HepG2 (cell line): ENCODE measurements around the gene DDX23. TPM values are rescaled to one million over a fixed set of nuclear protein-coding genes. Genes with fewer than 3 reads are reported as not detected.

Source experiments
- ATAC-seq: fragments of 200-7000 bp; cut with Tn5 transposase; 3 replicates; pipeline ENCODE4 v1.9.1; 2020; ENCODE audit warnings: mild to moderate bottlenecking, moderate library complexity
- BruUV-seq: library from RNA; stranded (reverse); fragments of 400-500 nt; replicated peaks from 2 replicates; lab custom pipeline; 2021; lab: Mats Ljungman, UMichigan
- CTCF ChIA-PET: fragments of 300-600 bp; formaldehyde crosslinking; extraction: SDS; loops from one replicate; lab custom pipeline; 2021; ENCODE audit warnings: low total read pairs, inconsistent platforms, low intra/inter-chr PET ratio; lab: Yijun Ruan, JAX
- POLR2A ChIA-PET: fragments of 350-600 bp; sonication (Branson Sonifier 250); formaldehyde crosslinking; loops from one replicate; lab custom pipeline; 2020; ENCODE audit warnings: antibody characterized with exemption, inconsistent platforms; lab: Yijun Ruan, JAX
- DNase-seq: peaks from one replicate; pipeline ENCODE4 v3.0.0-alpha.2; 2015; ENCODE audit warnings: low spot score
- FAIRE-seq: peaks from 3 replicates; lab custom pipeline; 2011; peaks lifted over from hg19 to GRCh38; lab: Jason Lieb, UNC
- H2AFZ ChIP-seq: one replicate; pipeline ENCODE4 v1.6.1; 2011; ENCODE audit warnings: low read length, inconsistent platforms
- H3K27ac ChIP-seq: fragments of 300-600 bp; 3 replicates; pipeline ENCODE4 v1.8.0; 2011; ENCODE audit warnings: mixed run types, mild to moderate bottlenecking, mixed read lengths, low read length, inconsistent platforms; ENCODE audit not compliant: insufficient read depth; ENCODE audit errors: extremely low read length
- H3K27me3 ChIP-seq, 2 experiments: fragments of 200-600 bp in 1 of 2; 2 replicates in 1 of 2; 3 replicates in 1 of 2; pipeline versions ENCODE4 v1.6.0 to v1.8.0; 2011; ENCODE audit warnings: low read length in 2 of 2, mild to moderate bottlenecking in 2 of 2, moderate library complexity in 2 of 2, inconsistent platforms in 1 of 2; ENCODE audit not compliant: insufficient read depth in 2 of 2, control insufficient read depth in 1 of 2
- H3K36me3 ChIP-seq, 2 experiments: fragments of 200-600 bp in 1 of 2; replicated peaks in 1 of 2; 2 replicates in 1 of 2; 3 replicates in 1 of 2; pipeline versions ENCODE4 v1.5.1 to v1.8.0; 2011; ENCODE audit warnings: low read length in 2 of 2, inconsistent platforms in 1 of 2; ENCODE audit not compliant: insufficient read depth in 2 of 2, control insufficient read depth in 1 of 2
- H3K4me1 ChIP-seq: 2 replicates; pipeline ENCODE4 v1.5.1; 2012; ENCODE audit warnings: low read length, inconsistent platforms; ENCODE audit not compliant: insufficient read depth
- H3K4me2 ChIP-seq: 2 replicates; pipeline ENCODE4 v1.6.0; 2011; ENCODE audit warnings: low read depth, low read length, inconsistent platforms
- H3K4me3 ChIP-seq, 3 experiments: fragments of 200-600 bp in 1 of 3; sonication (generic), shearing (Covaris generic) in 1 of 3; replicated peaks in 1 of 3; 2 replicates each; pipeline ENCODE4 v1.5.1; 2011 to 2016; ENCODE audit warnings: low read length in 3 of 3, inconsistent platforms in 2 of 3, low read depth in 2 of 3, mild to moderate bottlenecking in 2 of 3, control low read depth in 1 of 3, mixed read lengths in 1 of 3; ENCODE audit not compliant: insufficient read depth in 1 of 3
- H3K79me2 ChIP-seq: one replicate; pipeline ENCODE4 v1.6.1; 2011; ENCODE audit warnings: low read length, inconsistent platforms; ENCODE audit not compliant: insufficient read depth
- H3K9ac ChIP-seq: 2 replicates; pipeline ENCODE4 v1.6.0; 2011; ENCODE audit warnings: mild to moderate bottlenecking, low read depth, low read length, inconsistent platforms; ENCODE audit not compliant: insufficient read depth
- H3K9me3 ChIP-seq: 2 replicates; pipeline ENCODE4 v1.5.1; 2012; ENCODE audit warnings: mild to moderate bottlenecking, low read length
- H4K20me1 ChIP-seq: 2 replicates; pipeline ENCODE4 v1.6.0; 2011; ENCODE audit warnings: inconsistent platforms, mild to moderate bottlenecking, low read length, moderate library complexity; ENCODE audit not compliant: insufficient read depth
- ZNF224 ChIP-seq: sonication (generic); formaldehyde crosslinking; IDR thresholded peaks from 2 replicates; pipeline ENCODE4 v1.5.0; 2020; ENCODE audit warnings: mild to moderate bottlenecking, missing genetic modification reagents
- ZNF629 ChIP-seq: sonication (generic); formaldehyde crosslinking; conservative IDR thresholded peaks from 2 replicates; pipeline ENCODE4 v1.5.0; 2020; ENCODE audit warnings: missing genetic modification reagents
- WGBS: methylation state at CpG from one replicate; pipeline ENCODE4 v1.1.6; 2017; ENCODE audit warnings: low lambda C conversion rate; 5-methylcytosine and 5-hydroxymethylcytosine counted together
- in situ Hi-C: cut with HindIII; loops from 2 replicates; pipeline ENCODE4 v1.10.0; 2017; ENCODE audit warnings: low pct_unique_long_range_greater_than_20kb; ENCODE audit not compliant: extremely low pct_ligation_motif_present
- intact Hi-C: fragments of 100-400 bp; cut with micrococcal nuclease; formaldehyde crosslinking; loops from one replicate; pipeline ENCODE4 v1.10.0; 2022; ENCODE audit not compliant: unreplicated experiment
- polyA plus RNA-seq, 8 experiments: library from polyadenylated mRNA; depleted of rRNA in 3 of 8; stranded (reverse) in 7 of 8; unstranded in 1 of 8; fragments of >200 nt; fragmentation: Illumina TruSeq in 4 of 8; extraction: Trizol in 4 of 8; gene quantifications; 2 replicates each; pipeline versions ENCODE4 v1.2.1 to v1.2.3, GENCODE V29; 2011 to 2016; ENCODE audit warnings: low read depth in 4 of 8, missing spikeins in 1 of 8, mixed read lengths in 1 of 8; ENCODE audit not compliant: insufficient read depth in 1 of 8
- total RNA-seq, 5 experiments: library from RNA; depleted of rRNA; stranded (reverse); fragments of >200 nt; fragmentation: Illumina TruSeq; extraction: Trizol; gene quantifications; 2 replicates each; pipeline ENCODE4 v1.2.3, GENCODE V29; 2016; ENCODE audit warnings: low read depth in 1 of 5
- TF ChIP-seq, protein P1 (sequence below): sonication (generic); formaldehyde crosslinking; IDR thresholded peaks from 2 replicates; pipeline ENCODE4 v1.4.0; 2020; ENCODE audit warnings: low read depth, missing genetic modification reagents

The DDX23 gene
- total and polyA plus RNA-seq, 2 of the 13 experiments (the other 11 are each of a cell fraction or from before 2014, with no cell fraction given): 35.7 to 90.0 TPM

DNA sequence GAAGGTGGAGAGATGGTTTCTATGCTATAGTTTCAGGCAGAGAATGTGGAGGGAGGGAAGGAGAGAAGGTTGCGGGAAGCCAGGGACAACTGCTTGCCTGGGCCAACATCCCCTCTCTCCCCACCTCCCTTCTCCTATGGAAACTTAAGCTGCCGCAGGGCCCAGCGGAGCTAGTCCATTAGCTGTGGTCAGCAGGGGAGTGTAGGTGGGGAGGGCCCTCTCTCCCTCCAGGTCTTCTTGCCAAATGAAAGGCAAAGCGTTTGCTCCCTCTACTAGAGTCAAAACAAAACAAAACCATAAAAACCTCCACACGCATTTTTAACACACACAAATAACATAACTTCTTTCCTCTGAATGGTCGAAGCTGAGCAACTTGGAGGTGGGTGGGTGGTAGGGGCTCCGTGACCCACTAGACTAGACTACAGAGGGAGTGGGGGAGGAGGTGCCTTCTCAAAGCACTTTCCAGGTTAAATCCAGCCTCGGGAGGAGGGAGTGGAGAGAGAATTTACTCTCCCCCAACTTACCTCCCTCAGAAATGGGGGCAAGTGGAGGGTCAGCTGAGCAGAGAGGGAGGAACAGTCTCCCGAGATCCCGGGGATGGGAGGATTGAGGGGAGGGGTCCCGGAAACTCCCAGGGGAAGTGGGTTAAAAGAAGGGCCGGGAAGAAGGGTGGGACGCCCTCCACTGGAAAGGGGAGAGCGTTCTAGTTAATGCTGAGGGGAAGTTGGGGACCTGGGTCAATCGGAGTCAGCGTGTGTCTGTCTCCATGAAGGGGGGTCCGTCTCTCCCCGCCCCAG, 38.3 kb downstream of the DDX23 start:
- intact Hi-C loops: no loop called here
- no peaks in the 10 kb centered on the region for H3K79me2 ChIP-seq
- no TSS peak for BruUV-seq
- H4K20me1 ChIP-seq: 0 out of 2 replicates have a peak, but pooled peaks cover 3% of the 10 kb centered on the region
- H3K27ac ChIP-seq: no peak overlapping the region
- H3K4me1 ChIP-seq: peaks cover 57% of the 10 kb centered on the region
- no peak overlapping the region for H2AFZ ChIP-seq
- H3K36me3 ChIP-seq: no peaks in the 10 kb centered on the region
- 26% methylated on average over 18 of the region's 18 CpGs for WGBS
- ATAC-seq (no peak), DNase-seq (no peak)
- POLR2A ChIA-PET: interaction anchor here (1.6 kb wide), 2 partner anchors 24 to 52 kb away, joined by 4 to 6 read pairs; partner anchors contain the start of gene ADCY6
- peak overlapping the region in 2 of 3 experiments; percentile 60 to 76; a peak in 2 of 6 replicates for H3K4me3 ChIP-seq
- no peaks in the 10 kb centered on the region for H3K9me3 ChIP-seq
- H3K27me3 ChIP-seq: peaks cover 5 to 47% of the 10 kb centered on the region in 2 experiments
- H3K4me2 ChIP-seq: peak overlapping the region; percentile 94
- H3K9ac ChIP-seq: no peak overlapping the region
- CTCF ChIA-PET: interaction anchor here (1.4 to 2.5 kb wide), 2 partner anchors 18 to 60 kb away, joined by 7 to 9 read pairs; no protein-coding TSS in a partner anchor
- TF ChIP-seq ZNF629 (CRISPR knock-in tag) (peak; percentile 52; the same call in 1 of the 2 replicates), ZNF224 (CRISPR knock-in tag) (no peak)
- TF ChIP-seq, protein P1, sequence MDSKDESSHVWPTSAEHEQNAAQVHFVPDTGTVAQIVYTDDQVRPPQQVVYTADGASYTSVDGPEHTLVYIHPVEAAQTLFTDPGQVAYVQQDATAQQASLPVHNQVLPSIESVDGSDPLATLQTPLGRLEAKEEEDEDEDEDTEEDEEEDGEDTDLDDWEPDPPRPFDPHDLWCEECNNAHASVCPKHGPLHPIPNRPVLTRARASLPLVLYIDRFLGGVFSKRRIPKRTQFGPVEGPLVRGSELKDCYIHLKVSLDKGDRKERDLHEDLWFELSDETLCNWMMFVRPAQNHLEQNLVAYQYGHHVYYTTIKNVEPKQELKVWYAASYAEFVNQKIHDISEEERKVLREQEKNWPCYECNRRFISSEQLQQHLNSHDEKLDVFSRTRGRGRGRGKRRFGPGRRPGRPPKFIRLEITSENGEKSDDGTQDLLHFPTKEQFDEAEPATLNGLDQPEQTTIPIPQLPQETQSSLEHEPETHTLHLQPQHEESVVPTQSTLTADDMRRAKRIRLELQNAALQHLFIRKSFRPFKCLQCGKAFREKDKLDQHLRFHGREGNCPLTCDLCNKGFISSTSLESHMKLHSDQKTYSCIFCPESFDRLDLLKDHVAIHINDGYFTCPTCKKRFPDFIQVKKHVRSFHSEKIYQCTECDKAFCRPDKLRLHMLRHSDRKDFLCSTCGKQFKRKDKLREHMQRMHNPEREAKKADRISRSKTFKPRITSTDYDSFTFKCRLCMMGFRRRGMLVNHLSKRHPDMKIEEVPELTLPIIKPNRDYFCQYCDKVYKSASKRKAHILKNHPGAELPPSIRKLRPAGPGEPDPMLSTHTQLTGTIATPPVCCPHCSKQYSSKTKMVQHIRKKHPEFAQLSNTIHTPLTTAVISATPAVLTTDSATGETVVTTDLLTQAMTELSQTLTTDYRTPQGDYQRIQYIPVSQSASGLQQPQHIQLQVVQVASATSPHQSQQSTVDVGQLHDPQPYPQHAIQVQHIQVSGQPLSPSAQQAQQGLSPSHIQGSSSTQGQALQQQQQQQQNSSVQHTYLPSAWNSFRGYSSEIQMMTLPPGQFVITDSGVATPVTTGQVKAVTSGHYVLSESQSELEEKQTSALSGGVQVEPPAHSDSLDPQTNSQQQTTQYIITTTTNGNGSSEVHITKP (CRISPR knock-in tag): peak; percentile 71
- TF ChIP-seq, all 625 proteins: peak for 2
- no peak for FAIRE-seq
- in situ Hi-C loops: no loop called here
